ENCODE results near the gene ASCC3.

The ASCC3 gene

DNA sequence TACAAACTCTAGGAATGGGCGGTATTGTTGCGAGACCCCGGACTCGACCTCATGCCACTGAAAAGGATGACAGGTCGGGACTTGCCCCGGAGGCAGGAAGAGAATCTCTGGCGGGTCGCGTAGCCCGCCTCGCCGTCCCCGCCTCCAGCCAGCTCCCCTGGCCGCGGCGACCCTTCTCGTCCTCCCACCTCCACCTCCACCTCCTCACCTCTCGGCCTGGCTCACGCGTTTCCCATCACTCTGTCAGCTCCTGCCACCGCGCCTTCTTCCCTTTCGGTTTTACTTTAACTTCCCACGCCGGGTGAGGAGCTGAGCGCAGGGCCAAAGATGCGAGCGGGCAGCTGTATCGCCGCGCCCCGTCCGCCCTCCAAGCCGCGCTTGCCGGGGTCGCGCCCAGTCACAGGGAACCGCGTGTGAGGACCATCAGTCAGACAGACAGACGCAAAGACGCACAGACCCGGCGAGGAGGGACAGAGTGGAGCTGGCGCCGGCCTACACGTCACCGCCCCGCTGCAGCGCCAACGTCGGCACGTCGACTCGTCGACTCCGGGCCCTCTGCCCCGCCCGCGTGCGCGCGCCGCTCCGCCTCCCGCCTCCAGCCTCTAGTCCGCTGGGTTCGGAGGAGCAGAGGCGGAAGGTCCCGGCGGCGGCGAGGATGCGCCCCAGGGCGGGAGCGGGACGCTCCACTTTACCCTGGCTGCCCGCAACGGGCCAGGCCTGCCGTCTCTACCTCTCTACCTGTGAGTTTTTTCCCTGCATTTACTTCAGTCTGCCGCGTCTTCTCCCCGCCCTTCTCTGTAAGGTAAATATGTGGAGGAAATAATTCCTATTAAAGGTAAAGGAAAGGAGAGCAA is at the start of gene ASCC3:
Gene ASCC3, minus strand, starts transcription at position 477 of the 854 bp plus-strand sequence. CDS start 13,332 bp downstream, outside the sequence.
- TF ChIP-seq CTCF (conservative IDR thresholded peaks at IDR 0.05): no peak
- peak within 1 kb of the TSS; percentile 84 for H3K27ac ChIP-seq

DNA sequence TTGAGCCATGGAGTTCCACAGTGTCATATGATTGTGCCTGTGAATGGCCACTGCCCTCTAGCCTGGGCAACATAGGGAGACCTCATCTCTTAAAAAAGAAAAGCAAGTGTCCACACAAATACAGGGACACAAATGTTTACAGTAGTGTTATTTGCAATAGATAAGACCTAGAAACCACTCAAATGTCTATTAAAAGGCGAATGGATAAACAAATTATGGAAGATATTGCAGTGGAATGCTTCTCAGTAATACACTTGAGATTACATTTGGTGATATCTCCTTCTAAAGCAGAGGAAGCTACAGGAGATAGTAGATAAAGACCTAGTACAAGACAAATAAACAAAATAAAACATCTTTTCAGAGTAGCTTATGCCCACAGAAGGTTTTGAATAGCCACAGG is 44.6 kb upstream of the ASCC3 start:
- H3K27ac ChIP-seq: no peak overlapping the region
- TF ChIP-seq CTCF (conservative IDR thresholded peaks at IDR 0.05): no peak

DNA sequence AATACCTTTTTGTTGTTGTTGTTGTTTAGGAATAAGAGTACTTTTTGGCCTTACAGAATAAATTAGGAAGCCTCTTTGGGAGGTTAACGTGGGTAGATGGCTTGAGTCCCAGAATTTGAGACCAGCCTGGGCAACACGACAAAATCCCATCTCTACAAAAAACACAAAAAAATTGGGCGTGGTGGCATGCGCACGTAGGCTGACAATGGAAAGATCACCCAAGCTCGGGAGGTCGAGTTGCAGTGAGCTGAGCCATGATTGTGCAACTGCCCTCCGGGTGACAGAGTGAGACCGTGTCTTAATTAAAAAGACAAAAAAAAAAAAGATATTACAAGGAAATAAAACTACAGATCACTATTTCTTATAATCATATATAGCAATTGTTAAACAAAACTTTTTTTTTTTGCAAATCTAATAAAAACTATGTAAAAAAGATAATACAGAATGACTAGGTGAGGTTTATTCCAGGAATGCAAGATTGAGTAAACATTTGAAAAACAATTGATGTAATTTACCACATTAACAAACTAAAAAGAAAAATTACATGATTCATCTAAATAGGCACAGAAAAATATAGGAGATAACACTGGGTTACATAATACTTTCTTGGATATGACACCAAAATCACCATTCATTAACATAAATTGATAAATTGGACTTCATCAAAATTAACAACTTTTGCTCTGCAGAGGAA is 43.6 kb upstream of the ASCC3 start:
- H3K27ac ChIP-seq: no peak overlapping the region
- TF ChIP-seq CTCF (conservative IDR thresholded peaks at IDR 0.05): no peak

DNA sequence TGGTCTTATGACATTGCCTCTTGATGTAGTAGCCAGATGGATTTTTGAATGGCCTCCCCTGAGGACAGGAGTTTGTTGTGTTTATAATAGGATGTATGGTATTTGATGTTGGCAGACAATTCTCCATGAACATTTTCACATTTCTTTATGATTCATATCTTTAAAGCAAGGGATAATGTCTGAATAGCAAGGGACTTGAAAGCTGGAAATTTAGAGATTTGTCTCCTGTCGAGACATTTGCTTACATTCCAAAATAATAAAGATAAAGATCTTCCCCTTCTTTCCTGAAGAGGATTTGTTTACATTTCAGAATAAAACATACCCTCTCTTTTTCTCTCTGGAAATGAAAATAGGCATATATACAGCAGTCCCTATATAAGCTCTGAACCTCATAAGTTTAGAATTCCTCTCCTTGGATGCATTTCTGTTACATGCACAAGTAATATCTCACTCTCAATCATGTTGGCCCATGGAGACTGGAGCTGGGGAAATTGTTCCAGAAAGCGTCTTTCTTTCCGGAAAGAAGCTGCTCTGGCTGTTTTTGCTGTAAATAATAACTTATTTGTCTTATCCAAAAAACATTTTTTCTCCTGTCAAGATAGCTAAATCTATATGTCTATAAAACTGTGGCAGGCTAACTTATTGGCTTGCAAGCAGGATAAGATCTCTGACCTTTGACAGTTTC is 42.5 kb upstream of the ASCC3 start:
- H3K27ac ChIP-seq: no peak overlapping the region
- no peak for TF ChIP-seq CTCF (conservative IDR thresholded peaks at IDR 0.05)

- TF ChIP-seq CTCF (conservative IDR thresholded peaks at IDR 0.05): no peak
- H3K27ac ChIP-seq: no peak overlapping the region
Measured at GRCh38 chr6:100920028-100920605, 39.0 kb upstream of the ASCC3 start.

GRCh38 chr6:100918152-100918551 is 37.0 kb upstream of the ASCC3 start:
- TF ChIP-seq CTCF (conservative IDR thresholded peaks at IDR 0.05): no peak
- no peak overlapping the region for H3K27ac ChIP-seq

GRCh38 chr6:100915876-100916275 is 34.7 kb upstream of the ASCC3 start:
- TF ChIP-seq CTCF (conservative IDR thresholded peaks at IDR 0.05): no peak
- H3K27ac ChIP-seq: no peak overlapping the region
